WTC11 (cell line): ENCODE data around the gene LMCD1. TPM values are rescaled to one million over a fixed set of nuclear protein-coding genes. Genes with fewer than 3 reads are reported as not detected.

ENCODE experiments used
- ATAC-seq: fragments of 200-7000 bp; cut with Tn5 transposase; 2 replicates; pipeline ENCODE4 v1.10.0; 2021; ENCODE audit warnings: mild to moderate bottlenecking, moderate library complexity
- CTCF ChIA-PET: fragments of 300-600 bp; sonication (Branson Sonifier 250); formaldehyde crosslinking; loops from one replicate; lab custom pipeline; 2021; ENCODE audit warnings: antibody characterized with exemption; lab: Charles Lee
- POLR2A ChIA-PET: fragments of 350-600 bp; sonication (Branson Sonifier 250); formaldehyde crosslinking; loops from one replicate; lab custom pipeline; 2021; ENCODE audit warnings: antibody characterized with exemption; lab: Charles Lee
- DNase-seq: peaks from one replicate; pipeline ENCODE4 v3.0.0; 2021; ENCODE audit warnings: low spot score
- H3K27ac Mint-ChIP-seq: 2 replicates; pipeline ENCODE4 v1.8.0; 2021; ENCODE audit warnings: mixed read lengths
- H3K27me3 Mint-ChIP-seq: 2 replicates; pipeline ENCODE4 v1.8.0; 2021; ENCODE audit warnings: low read depth, mild to moderate bottlenecking, moderate library complexity, mixed read lengths
- H3K36me3 Mint-ChIP-seq: 2 replicates; pipeline ENCODE4 v1.8.0; 2021; ENCODE audit warnings: mixed read lengths
- H3K4me1 Mint-ChIP-seq: 2 replicates; pipeline ENCODE4 v1.8.0; 2022; ENCODE audit warnings: mixed read lengths
- H3K4me3 Mint-ChIP-seq: 2 replicates; pipeline ENCODE4 v1.8.0; 2021; ENCODE audit warnings: mild to moderate bottlenecking, moderate library complexity, mixed read lengths
- H3K9me3 Mint-ChIP-seq: 2 replicates; pipeline ENCODE4 v1.8.0; 2021; ENCODE audit warnings: mixed read lengths
- ATF1 ChIP-seq: sonication (generic); formaldehyde crosslinking; IDR thresholded peaks from 2 replicates; pipeline ENCODE4 v1.8.1; 2023; ENCODE audit warnings: mild to moderate bottlenecking, moderate library complexity, missing genetic modification reagents
- FOXP1 ChIP-seq: sonication (generic); formaldehyde crosslinking; IDR thresholded peaks from 2 replicates; pipeline ENCODE4 v1.8.0; 2022; ENCODE audit warnings: missing genetic modification reagents, mild to moderate bottlenecking, moderate library complexity, borderline replicate concordance
- JUN ChIP-seq: sonication (generic); formaldehyde crosslinking; IDR thresholded peaks from 2 replicates; pipeline ENCODE4 v1.8.0; 2023; ENCODE audit warnings: mild to moderate bottlenecking, missing genetic modification reagents
- KAT7 ChIP-seq: sonication (generic); formaldehyde crosslinking; IDR thresholded peaks from 2 replicates; pipeline ENCODE4 v1.8.1; 2023; ENCODE audit warnings: missing genetic modification reagents, mild to moderate bottlenecking, borderline replicate concordance
- NR2C2 ChIP-seq: sonication (generic); formaldehyde crosslinking; IDR thresholded peaks from 2 replicates; pipeline ENCODE4 v1.8.0; 2022; ENCODE audit warnings: mild to moderate bottlenecking, missing genetic modification reagents
- NR3C1 ChIP-seq: sonication (generic); formaldehyde crosslinking; conservative IDR thresholded peaks from 2 replicates; pipeline ENCODE4 v1.8.1; 2023; ENCODE audit warnings: low read depth, mild to moderate bottlenecking, missing genetic modification reagents
- PRRX2 ChIP-seq: fragments of 250-450 bp; sonication (Bioruptor Pico); IDR thresholded peaks from 2 replicates; pipeline ENCODE4 v1.8.0; 2021; ENCODE audit warnings: mild to moderate bottlenecking
- RORB ChIP-seq: fragments of 250-450 bp; sonication (Bioruptor Pico); IDR thresholded peaks from 2 replicates; pipeline ENCODE4 v1.9.0; 2021; ENCODE audit warnings: mild to moderate bottlenecking
- ZNF232 ChIP-seq: sonication (generic); formaldehyde crosslinking; IDR thresholded peaks from 2 replicates; pipeline ENCODE4 v1.8.0; 2022; ENCODE audit warnings: mild to moderate bottlenecking, missing genetic modification reagents
- ZNF317 ChIP-seq: sonication (generic); formaldehyde crosslinking; IDR thresholded peaks from 2 replicates; pipeline ENCODE4 v1.8.1; 2023; ENCODE audit warnings: low read depth, mild to moderate bottlenecking, moderate library complexity, missing genetic modification reagents, borderline replicate concordance
- total RNA-seq: library from RNA; stranded (reverse); gene quantifications from 3 replicates; pipeline ENCODE4 v1.2.3, GENCODE V29; 2021
- TF ChIP-seq, protein P1 (sequence below): sonication (generic); formaldehyde crosslinking; IDR thresholded peaks from 2 replicates; pipeline ENCODE4 v1.8.1; 2023; ENCODE audit warnings: mild to moderate bottlenecking, missing genetic modification reagents
- TF ChIP-seq, protein P2 (sequence below): sonication (generic); formaldehyde crosslinking; IDR thresholded peaks from 2 replicates; pipeline ENCODE4 v1.8.1; 2022; ENCODE audit warnings: mild to moderate bottlenecking, missing genetic modification reagents, moderate library complexity, borderline replicate concordance
- TF ChIP-seq, protein P3 (sequence below): sonication (generic); formaldehyde crosslinking; IDR thresholded peaks from 2 replicates; pipeline ENCODE4 v1.8.1; 2023; ENCODE audit warnings: mild to moderate bottlenecking, missing genetic modification reagents
- TF ChIP-seq, protein P4 (sequence below): sonication (generic); formaldehyde crosslinking; IDR thresholded peaks from 2 replicates; pipeline ENCODE4 v1.8.0; 2023; ENCODE audit warnings: missing genetic modification reagents
- TF ChIP-seq, protein P5 (sequence below): sonication (generic); formaldehyde crosslinking; IDR thresholded peaks from 2 replicates; pipeline ENCODE4 v1.8.0; 2022; ENCODE audit warnings: missing genetic modification reagents
- TF ChIP-seq, protein P6 (sequence below): sonication (generic); formaldehyde crosslinking; IDR thresholded peaks from 2 replicates; pipeline ENCODE4 v1.8.0; 2023; ENCODE audit warnings: mild to moderate bottlenecking, missing genetic modification reagents

LMCD1 gene
- total RNA-seq, 1 experiment from 2014 or later, result 12.5 TPM

DNA sequence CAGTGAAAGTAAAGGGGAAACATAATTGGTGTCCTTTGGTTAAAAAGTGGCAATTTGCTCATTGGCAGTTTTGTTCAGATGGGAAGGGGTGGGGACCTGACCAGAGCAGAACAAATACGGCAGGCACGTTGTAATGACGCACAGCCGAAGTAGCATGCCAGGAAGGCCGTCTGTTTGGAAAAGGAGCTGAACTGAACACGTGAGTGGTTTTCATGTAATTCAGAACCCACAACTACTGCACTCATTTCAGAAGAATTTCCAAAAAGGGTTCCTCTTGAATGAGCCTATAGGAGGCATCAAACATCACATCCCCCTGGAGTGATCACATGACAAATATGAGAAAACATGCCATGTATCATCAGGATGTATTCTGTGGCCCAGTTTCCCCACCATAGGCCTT is 42.9 kb upstream of the LMCD1 start:
- Mint-ChIP-seq H3K4me3 (no peak overlapping the region), H3K36me3 (no peaks in the 10 kb centered on the region)
- TF ChIP-seq, protein P1, sequence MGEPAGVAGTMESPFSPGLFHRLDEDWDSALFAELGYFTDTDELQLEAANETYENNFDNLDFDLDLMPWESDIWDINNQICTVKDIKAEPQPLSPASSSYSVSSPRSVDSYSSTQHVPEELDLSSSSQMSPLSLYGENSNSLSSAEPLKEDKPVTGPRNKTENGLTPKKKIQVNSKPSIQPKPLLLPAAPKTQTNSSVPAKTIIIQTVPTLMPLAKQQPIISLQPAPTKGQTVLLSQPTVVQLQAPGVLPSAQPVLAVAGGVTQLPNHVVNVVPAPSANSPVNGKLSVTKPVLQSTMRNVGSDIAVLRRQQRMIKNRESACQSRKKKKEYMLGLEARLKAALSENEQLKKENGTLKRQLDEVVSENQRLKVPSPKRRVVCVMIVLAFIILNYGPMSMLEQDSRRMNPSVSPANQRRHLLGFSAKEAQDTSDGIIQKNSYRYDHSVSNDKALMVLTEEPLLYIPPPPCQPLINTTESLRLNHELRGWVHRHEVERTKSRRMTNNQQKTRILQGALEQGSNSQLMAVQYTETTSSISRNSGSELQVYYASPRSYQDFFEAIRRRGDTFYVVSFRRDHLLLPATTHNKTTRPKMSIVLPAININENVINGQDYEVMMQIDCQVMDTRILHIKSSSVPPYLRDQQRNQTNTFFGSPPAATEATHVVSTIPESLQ (CRISPR knock-in tag), result no peak
- TF ChIP-seq PRRX2 (CRISPR knock-in tag) (no peak), ZNF232 (CRISPR knock-in tag) (no peak), ZNF317 (CRISPR knock-in tag) (no peak), RORB (CRISPR knock-in tag) (no peak), ATF1 (no peak), FOXP1 (CRISPR knock-in tag) (no peak)
- TF ChIP-seq, protein P2, sequence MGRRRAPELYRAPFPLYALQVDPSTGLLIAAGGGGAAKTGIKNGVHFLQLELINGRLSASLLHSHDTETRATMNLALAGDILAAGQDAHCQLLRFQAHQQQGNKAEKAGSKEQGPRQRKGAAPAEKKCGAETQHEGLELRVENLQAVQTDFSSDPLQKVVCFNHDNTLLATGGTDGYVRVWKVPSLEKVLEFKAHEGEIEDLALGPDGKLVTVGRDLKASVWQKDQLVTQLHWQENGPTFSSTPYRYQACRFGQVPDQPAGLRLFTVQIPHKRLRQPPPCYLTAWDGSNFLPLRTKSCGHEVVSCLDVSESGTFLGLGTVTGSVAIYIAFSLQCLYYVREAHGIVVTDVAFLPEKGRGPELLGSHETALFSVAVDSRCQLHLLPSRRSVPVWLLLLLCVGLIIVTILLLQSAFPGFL, result no peak
- TF ChIP-seq, protein P3, sequence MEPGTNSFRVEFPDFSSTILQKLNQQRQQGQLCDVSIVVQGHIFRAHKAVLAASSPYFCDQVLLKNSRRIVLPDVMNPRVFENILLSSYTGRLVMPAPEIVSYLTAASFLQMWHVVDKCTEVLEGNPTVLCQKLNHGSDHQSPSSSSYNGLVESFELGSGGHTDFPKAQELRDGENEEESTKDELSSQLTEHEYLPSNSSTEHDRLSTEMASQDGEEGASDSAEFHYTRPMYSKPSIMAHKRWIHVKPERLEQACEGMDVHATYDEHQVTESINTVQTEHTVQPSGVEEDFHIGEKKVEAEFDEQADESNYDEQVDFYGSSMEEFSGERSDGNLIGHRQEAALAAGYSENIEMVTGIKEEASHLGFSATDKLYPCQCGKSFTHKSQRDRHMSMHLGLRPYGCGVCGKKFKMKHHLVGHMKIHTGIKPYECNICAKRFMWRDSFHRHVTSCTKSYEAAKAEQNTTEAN (CRISPR knock-in tag), result no peak
- TF ChIP-seq, protein P4, sequence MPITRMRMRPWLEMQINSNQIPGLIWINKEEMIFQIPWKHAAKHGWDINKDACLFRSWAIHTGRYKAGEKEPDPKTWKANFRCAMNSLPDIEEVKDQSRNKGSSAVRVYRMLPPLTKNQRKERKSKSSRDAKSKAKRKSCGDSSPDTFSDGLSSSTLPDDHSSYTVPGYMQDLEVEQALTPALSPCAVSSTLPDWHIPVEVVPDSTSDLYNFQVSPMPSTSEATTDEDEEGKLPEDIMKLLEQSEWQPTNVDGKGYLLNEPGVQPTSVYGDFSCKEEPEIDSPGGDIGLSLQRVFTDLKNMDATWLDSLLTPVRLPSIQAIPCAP (CRISPR knock-in tag), result no peak
- TF ChIP-seq, protein P5, sequence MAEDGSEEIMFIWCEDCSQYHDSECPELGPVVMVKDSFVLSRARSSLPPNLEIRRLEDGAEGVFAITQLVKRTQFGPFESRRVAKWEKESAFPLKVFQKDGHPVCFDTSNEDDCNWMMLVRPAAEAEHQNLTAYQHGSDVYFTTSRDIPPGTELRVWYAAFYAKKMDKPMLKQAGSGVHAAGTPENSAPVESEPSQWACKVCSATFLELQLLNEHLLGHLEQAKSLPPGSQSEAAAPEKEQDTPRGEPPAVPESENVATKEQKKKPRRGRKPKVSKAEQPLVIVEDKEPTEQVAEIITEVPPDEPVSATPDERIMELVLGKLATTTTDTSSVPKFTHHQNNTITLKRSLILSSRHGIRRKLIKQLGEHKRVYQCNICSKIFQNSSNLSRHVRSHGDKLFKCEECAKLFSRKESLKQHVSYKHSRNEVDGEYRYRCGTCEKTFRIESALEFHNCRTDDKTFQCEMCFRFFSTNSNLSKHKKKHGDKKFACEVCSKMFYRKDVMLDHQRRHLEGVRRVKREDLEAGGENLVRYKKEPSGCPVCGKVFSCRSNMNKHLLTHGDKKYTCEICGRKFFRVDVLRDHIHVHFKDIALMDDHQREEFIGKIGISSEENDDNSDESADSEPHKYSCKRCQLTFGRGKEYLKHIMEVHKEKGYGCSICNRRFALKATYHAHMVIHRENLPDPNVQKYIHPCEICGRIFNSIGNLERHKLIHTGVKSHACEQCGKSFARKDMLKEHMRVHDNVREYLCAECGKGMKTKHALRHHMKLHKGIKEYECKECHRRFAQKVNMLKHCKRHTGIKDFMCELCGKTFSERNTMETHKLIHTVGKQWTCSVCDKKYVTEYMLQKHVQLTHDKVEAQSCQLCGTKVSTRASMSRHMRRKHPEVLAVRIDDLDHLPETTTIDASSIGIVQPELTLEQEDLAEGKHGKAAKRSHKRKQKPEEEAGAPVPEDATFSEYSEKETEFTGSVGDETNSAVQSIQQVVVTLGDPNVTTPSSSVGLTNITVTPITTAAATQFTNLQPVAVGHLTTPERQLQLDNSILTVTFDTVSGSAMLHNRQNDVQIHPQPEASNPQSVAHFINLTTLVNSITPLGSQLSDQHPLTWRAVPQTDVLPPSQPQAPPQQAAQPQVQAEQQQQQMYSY (CRISPR knock-in tag), result no peak
- TF ChIP-seq, all 79 proteins: peak for 0
- Mint-ChIP-seq H3K27ac (no peak overlapping the region), H3K27me3 (peaks cover under 1% of the 10 kb centered on the region; the same call in 1 of the 2 replicates), H3K4me1 (peaks cover 10% of the 10 kb centered on the region), H3K9me3 (no peaks in the 10 kb centered on the region)
- CTCF ChIA-PET, result interaction anchor here (1.0 kb wide), 1 partner anchor 42 kb away, joined by 3 read pairs; no protein-coding TSS in a partner anchor
- POLR2A ChIA-PET, result no interaction called here
- ATAC-seq (no peak), DNase-seq (no peak)

DNA sequence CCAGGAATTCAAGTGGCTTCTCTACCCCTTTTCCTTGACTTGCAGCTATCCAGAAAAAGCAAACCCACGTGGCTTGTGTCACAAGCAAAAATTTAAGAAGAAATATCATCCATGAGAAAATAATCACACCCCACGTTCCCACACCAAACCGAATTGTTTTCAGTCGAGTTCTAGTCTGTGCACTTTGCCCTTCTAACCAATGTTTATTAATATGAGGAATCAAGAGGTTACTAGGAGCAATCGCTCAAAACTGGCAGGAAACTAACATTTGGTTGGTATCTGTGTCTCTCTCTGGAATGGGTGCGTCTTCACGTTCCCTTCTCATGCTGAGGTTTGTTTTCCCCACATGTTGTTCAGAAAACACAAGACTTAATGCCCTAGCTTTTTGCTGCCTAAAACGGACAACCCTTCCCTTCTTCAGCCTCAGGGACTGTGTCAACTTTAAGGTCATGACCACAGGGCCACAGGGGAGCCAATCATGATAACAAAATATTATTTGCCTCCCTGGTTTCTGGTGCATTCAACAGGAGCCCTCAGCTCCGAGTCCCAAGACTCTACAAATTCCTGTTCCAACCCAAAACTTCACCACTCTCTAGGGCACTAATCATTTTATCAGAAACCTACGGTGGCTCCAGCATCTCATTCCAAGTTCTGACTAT is 41.4 kb upstream of the LMCD1 start:
- DNase-seq, result no peak
- CTCF ChIA-PET, result no interaction called here
- Mint-ChIP-seq H3K36me3 (no peaks in the 10 kb centered on the region), H3K9me3 (no peaks in the 10 kb centered on the region), H3K27ac (no peak overlapping the region), H3K4me1 (peaks cover 10% of the 10 kb centered on the region), H3K4me3 (no peak overlapping the region), H3K27me3 (peaks cover 2% of the 10 kb centered on the region; the same call in 1 of the 2 replicates)
- ATAC-seq, result no peak
- no peak for TF ChIP-seq NR3C1 (CRISPR knock-in tag)
- no peak for TF ChIP-seq RORB (CRISPR knock-in tag)
- no peak for TF ChIP-seq NR2C2 (CRISPR knock-in tag)
- no peak for TF ChIP-seq JUN (CRISPR knock-in tag)
- no peak for TF ChIP-seq KAT7
- TF ChIP-seq, protein P6, sequence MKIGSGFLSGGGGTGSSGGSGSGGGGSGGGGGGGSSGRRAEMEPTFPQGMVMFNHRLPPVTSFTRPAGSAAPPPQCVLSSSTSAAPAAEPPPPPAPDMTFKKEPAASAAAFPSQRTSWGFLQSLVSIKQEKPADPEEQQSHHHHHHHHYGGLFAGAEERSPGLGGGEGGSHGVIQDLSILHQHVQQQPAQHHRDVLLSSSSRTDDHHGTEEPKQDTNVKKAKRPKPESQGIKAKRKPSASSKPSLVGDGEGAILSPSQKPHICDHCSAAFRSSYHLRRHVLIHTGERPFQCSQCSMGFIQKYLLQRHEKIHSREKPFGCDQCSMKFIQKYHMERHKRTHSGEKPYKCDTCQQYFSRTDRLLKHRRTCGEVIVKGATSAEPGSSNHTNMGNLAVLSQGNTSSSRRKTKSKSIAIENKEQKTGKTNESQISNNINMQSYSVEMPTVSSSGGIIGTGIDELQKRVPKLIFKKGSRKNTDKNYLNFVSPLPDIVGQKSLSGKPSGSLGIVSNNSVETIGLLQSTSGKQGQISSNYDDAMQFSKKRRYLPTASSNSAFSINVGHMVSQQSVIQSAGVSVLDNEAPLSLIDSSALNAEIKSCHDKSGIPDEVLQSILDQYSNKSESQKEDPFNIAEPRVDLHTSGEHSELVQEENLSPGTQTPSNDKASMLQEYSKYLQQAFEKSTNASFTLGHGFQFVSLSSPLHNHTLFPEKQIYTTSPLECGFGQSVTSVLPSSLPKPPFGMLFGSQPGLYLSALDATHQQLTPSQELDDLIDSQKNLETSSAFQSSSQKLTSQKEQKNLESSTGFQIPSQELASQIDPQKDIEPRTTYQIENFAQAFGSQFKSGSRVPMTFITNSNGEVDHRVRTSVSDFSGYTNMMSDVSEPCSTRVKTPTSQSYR (CRISPR knock-in tag), result no peak
- POLR2A ChIA-PET, result no interaction called here
